CD14-positive monocyte (primary cell): ENCODE results near the gene NEK2. TPM values are rescaled to one million over a fixed set of nuclear protein-coding genes. Genes with fewer than 3 reads are reported as not detected.
"Not testable (repeated sequence)": the region's sequence is repeated elsewhere in the genome, so short reads cannot be mapped to it uniquely, and the experiment has no call there.

ENCODE experiments used
- DNase-seq, 3 donors: peaks; one replicate each; pipeline ENCODE4 v3.0.0-alpha.2; 2011 to 2022
- H2AFZ ChIP-seq: 2 replicates; pipeline ENCODE4 v1.6.0; 2012; ENCODE audit warnings: mild to moderate bottlenecking, low read depth, low read length, inconsistent platforms; ENCODE audit not compliant: insufficient read depth, poor library complexity, severe bottlenecking
- H3K27ac ChIP-seq, 2 donors: 1 replicate in 1 of 2; 2 replicates in 1 of 2; pipeline ENCODE4 v1.5.1; 2012 to 2013; ENCODE audit warnings: low read length in 2 of 2, control low read depth in 1 of 2, inconsistent platforms in 1 of 2, low read depth in 1 of 2, mild to moderate bottlenecking in 1 of 2
- H3K27me3 ChIP-seq, 2 donors: one replicate each; pipeline versions ENCODE4 v1.6.0 to v1.6.1; 2011 to 2013; ENCODE audit warnings: low read length in 2 of 2; ENCODE audit not compliant: control insufficient read depth in 2 of 2, insufficient read depth in 2 of 2
- H3K36me3 ChIP-seq, 2 donors: replicated peaks in 1 of 2; 1 replicate in 1 of 2; 2 replicates in 1 of 2; pipeline versions ENCODE4 v1.5.1 to v1.6.1; 2012 to 2013; ENCODE audit warnings: low read length in 2 of 2, control low read depth in 1 of 2, inconsistent platforms in 1 of 2, mild to moderate bottlenecking in 1 of 2; ENCODE audit not compliant: insufficient read depth in 2 of 2, control insufficient read depth in 1 of 2
- H3K4me1 ChIP-seq, 2 donors: 1 replicate in 1 of 2; 2 replicates in 1 of 2; pipeline versions ENCODE4 v1.5.1 to v1.6.1; 2012 to 2013; ENCODE audit warnings: low read length in 2 of 2, control low read depth in 1 of 2, inconsistent platforms in 1 of 2, mild to moderate bottlenecking in 1 of 2, moderate library complexity in 1 of 2; ENCODE audit not compliant: insufficient read depth in 2 of 2, control insufficient read depth in 1 of 2
- H3K4me2 ChIP-seq: replicated peaks from 2 replicates; pipeline ENCODE3; 2012; ENCODE audit warnings: low read length, moderate library complexity, mild to moderate bottlenecking; ENCODE audit not compliant: poor library complexity, severe bottlenecking; ENCODE audit errors: extremely low read depth
- H3K4me3 ChIP-seq, 3 experiments: fragments of 200-600 bp in 1 of 3; sonication (generic) in 1 of 3; replicated peaks in 1 of 3; 1 replicate in 2 of 3; 2 replicates in 1 of 3; pipeline ENCODE4 v1.5.1; 2011 to 2013; ENCODE audit warnings: low read length in 3 of 3, mild to moderate bottlenecking in 3 of 3, control low read depth in 2 of 3, low read depth in 2 of 3, inconsistent platforms in 1 of 3, moderate library complexity in 1 of 3
- H3K79me2 ChIP-seq: 2 replicates; pipeline ENCODE4 v1.6.0; 2012; ENCODE audit warnings: mild to moderate bottlenecking, control low read depth, inconsistent platforms, low read length, moderate library complexity; ENCODE audit not compliant: insufficient read depth
- H3K9ac ChIP-seq: 2 replicates; pipeline ENCODE4 v1.6.0; 2017; ENCODE audit warnings: low read length, mild to moderate bottlenecking; ENCODE audit not compliant: insufficient read depth, poor library complexity, severe bottlenecking
- H3K9me3 ChIP-seq, 2 donors: replicated peaks in 1 of 2; 1 replicate in 1 of 2; 2 replicates in 1 of 2; pipeline versions ENCODE4 v1.5.1 to v1.6.1; 2012 to 2013; ENCODE audit warnings: low read length in 2 of 2, control low read depth in 1 of 2; ENCODE audit not compliant: control insufficient read depth in 1 of 2, insufficient read depth in 1 of 2
- H4K20me1 ChIP-seq: 2 replicates; pipeline ENCODE4 v1.6.0; 2012; ENCODE audit warnings: mild to moderate bottlenecking, low read length, control low read depth, moderate library complexity; ENCODE audit not compliant: insufficient read depth
- H3K27ac Mint-ChIP-seq, 7 donors: one replicate each; pipeline ENCODE4 v1.8.0; 2020; ENCODE audit warnings: mild to moderate bottlenecking in 7 of 7, mixed read lengths in 7 of 7, moderate library complexity in 6 of 7, inconsistent platforms in 2 of 7
- H3K27me3 Mint-ChIP-seq, 3 donors: one replicate each; pipeline ENCODE4 v1.8.0; 2021 to 2022; ENCODE audit warnings: low read depth in 3 of 3, mild to moderate bottlenecking in 3 of 3, mixed read lengths in 3 of 3, moderate library complexity in 3 of 3, inconsistent platforms in 1 of 3
- H3K36me3 Mint-ChIP-seq, 2 donors: one replicate each; pipeline ENCODE4 v1.8.0; 2020; ENCODE audit warnings: mixed read lengths in 2 of 2, inconsistent platforms in 1 of 2, mild to moderate bottlenecking in 1 of 2
- H3K4me1 Mint-ChIP-seq: one replicate; pipeline ENCODE4 v1.8.0; 2020; ENCODE audit warnings: mild to moderate bottlenecking, mixed read lengths
- H3K4me3 Mint-ChIP-seq, 2 donors: one replicate each; pipeline ENCODE4 v1.8.0; 2020; ENCODE audit warnings: mild to moderate bottlenecking in 2 of 2, mixed read lengths in 2 of 2, moderate library complexity in 1 of 2
- H3K9me3 Mint-ChIP-seq, 7 donors: one replicate each; pipeline ENCODE4 v1.8.0; 2020 to 2022; ENCODE audit warnings: mixed read lengths in 7 of 7, mild to moderate bottlenecking in 6 of 7, moderate library complexity in 6 of 7, inconsistent platforms in 2 of 7
- WGBS: methylation state at CpG from one replicate; pipeline ENCODE4 v1.1.5; 2013; ENCODE audit warnings: missing lambda C conversion rate; ENCODE audit not compliant: insufficient coverage; 5-methylcytosine and 5-hydroxymethylcytosine counted together
- intact Hi-C, 2 donors: fragments of 100-400 bp; cut with micrococcal nuclease; formaldehyde crosslinking; loops; one replicate each; pipeline versions ENCODE4 v1.15.0 to v1.15.1; 2023
- polyA plus RNA-seq, 3 donors: library from polyadenylated mRNA; depleted of rRNA in 1 of 3; unstranded in 2 of 3; stranded (reverse) in 1 of 3; fragments of 300-500 nt in 2 of 3; fragments of >200 nt in 1 of 3; fragmentation: Illumina TruSeq in 2 of 3; gene quantifications; 1 replicate in 2 of 3; 2 replicates in 1 of 3; pipeline ENCODE4 v1.2.3, GENCODE V29; 2012 to 2021
- TF ChIP-seq, protein P1 (sequence below): fragments of 200-600 bp; IDR thresholded peaks from one replicate; pipeline ENCODE4 v1.8.0; 2022; ENCODE audit warnings: antibody characterized with exemption, mild to moderate bottlenecking

Gene NEK2
- polyA plus RNA-seq, 3 donors: not detected

DNA sequence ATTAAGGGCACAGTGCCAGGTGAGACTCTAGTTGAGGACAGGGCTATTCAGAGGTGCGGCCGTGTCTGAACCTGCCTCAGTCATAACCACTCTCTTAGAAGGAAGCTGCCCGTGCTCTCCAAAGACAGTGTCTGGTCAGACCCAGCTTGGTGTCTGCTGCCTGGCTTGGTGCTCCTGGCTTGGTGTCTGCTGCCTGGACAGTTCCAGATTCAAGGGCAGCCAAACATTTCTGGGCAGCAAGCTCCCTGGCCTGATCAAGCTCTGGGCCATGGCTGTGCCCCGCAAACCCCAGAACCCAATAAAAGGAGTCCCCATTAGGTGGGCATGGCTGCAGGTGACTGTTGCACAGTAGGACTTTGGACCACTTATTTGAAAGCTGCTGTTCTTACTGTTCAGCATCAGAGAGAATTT is 27.7 kb downstream of the NEK2 start:
- Histone ChIP-seq H3K27me3 (no peaks in the 10 kb centered on the region), H3K4me2 (no peak overlapping the region), H3K4me1 (no peaks in the 10 kb centered on the region), H3K79me2 (no peaks in the 10 kb centered on the region), H2AFZ (no peak overlapping the region), H3K9me3 (no peaks in the 10 kb centered on the region), H3K27ac (no peak overlapping the region), H3K9ac (no peak overlapping the region), H3K4me3 (no peak overlapping the region), H3K36me3 (no peaks in the 10 kb centered on the region), H4K20me1 (no peaks in the 10 kb centered on the region)
- intact Hi-C loops: no loop called here
- DNase-seq: no peak
- Mint-ChIP-seq H3K4me1 (peaks cover 7% of the 10 kb centered on the region), H3K27me3 (peaks cover 0 to 5% (median 2%) of the 10 kb centered on the region in 3 donors), H3K36me3 (no peaks in the 10 kb centered on the region), H3K4me3 (no peak overlapping the region), H3K9me3 (no peaks in the 10 kb centered on the region), H3K27ac (no peak overlapping the region)
- TF ChIP-seq, protein P1, sequence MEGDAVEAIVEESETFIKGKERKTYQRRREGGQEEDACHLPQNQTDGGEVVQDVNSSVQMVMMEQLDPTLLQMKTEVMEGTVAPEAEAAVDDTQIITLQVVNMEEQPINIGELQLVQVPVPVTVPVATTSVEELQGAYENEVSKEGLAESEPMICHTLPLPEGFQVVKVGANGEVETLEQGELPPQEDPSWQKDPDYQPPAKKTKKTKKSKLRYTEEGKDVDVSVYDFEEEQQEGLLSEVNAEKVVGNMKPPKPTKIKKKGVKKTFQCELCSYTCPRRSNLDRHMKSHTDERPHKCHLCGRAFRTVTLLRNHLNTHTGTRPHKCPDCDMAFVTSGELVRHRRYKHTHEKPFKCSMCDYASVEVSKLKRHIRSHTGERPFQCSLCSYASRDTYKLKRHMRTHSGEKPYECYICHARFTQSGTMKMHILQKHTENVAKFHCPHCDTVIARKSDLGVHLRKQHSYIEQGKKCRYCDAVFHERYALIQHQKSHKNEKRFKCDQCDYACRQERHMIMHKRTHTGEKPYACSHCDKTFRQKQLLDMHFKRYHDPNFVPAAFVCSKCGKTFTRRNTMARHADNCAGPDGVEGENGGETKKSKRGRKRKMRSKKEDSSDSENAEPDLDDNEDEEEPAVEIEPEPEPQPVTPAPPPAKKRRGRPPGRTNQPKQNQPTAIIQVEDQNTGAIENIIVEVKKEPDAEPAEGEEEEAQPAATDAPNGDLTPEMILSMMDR: no peak
- 94% methylated on average over 4 of the region's 4 CpGs for WGBS

DNA sequence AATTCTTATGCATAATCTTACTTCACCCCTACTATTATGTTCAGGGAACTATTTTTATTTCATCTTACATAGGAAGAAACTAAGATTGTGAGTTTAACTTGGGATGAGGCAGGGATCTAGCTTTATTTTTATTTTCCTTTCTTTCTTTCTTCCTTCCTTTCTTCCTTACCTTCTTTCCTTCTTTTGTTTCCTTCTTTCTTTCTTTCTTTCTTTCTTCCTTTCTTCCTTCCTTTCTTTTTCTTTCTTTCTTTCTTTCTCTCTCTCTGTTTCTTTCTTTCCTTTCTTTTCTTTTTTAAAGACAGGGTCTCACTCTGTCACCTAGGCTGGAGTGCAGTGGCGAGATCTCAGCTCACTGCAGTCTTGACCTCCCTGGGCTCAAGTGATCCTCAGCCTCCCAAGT is 28.9 kb downstream of the NEK2 start:
- Mint-ChIP-seq H3K27me3 (peaks cover 0 to 5% (median 3%) of the 10 kb centered on the region in 3 donors), H3K9me3 (no peaks in the 10 kb centered on the region), H3K4me1 (peaks cover 7% of the 10 kb centered on the region), H3K27ac (no peak overlapping the region), H3K36me3 (no peaks in the 10 kb centered on the region), H3K4me3 (no peak overlapping the region)
- no peak for DNase-seq
- TF ChIP-seq, protein P1: no peak
- intact Hi-C loops: no loop called here
- Histone ChIP-seq H2AFZ (no peak overlapping the region), H3K4me1 (no peaks in the 10 kb centered on the region), H3K79me2 (no peaks in the 10 kb centered on the region), H3K27ac (no peak overlapping the region), H3K9ac (no peak overlapping the region), H3K4me3 (no peak overlapping the region), H3K9me3 (no peaks in the 10 kb centered on the region), H3K4me2 (no peak overlapping the region), H3K36me3 (no peaks in the 10 kb centered on the region), H4K20me1 (no peaks in the 10 kb centered on the region), H3K27me3 (no peaks in the 10 kb centered on the region)
- WGBS: 83% methylated on average over 1 of the region's 1 CpG

DNA sequence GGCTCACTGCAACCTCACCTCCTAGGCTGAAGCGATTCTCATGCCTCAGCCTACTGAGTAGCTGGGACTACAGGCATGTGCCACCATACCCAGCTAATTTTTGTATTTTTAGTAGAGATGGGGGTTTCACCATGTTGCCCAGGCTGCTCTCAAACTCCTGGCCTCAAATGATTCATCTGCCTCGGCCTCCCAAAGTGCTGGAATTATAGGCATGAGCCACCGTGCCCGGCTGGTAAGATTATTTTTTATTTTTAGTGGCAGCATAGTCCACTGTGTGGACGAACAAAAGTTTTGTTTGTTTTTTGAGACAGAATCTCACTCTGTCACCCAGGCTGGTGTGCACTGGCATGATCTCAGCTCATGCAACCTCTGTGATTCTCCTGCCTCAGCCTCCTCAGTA is 29.8 kb downstream of the NEK2 start:
- H4K20me1 ChIP-seq, intact Hi-C loops, H3K4me3 ChIP-seq, H3K79me2 ChIP-seq, H3K4me1 ChIP-seq, H2AFZ ChIP-seq, H3K9ac ChIP-seq, H3K36me3 ChIP-seq, DNase-seq, H3K9me3 ChIP-seq, H3K27ac ChIP-seq, H3K27me3 ChIP-seq, H3K4me1 Mint-ChIP-seq, H3K36me3 Mint-ChIP-seq, H3K27me3 Mint-ChIP-seq, H3K4me2 ChIP-seq, H3K27ac Mint-ChIP-seq, H3K4me3 Mint-ChIP-seq, H3K9me3 Mint-ChIP-seq: not testable (repeated sequence)
- 93% methylated on average over 3 of the region's 5 CpGs for WGBS
